ENCODE measurements around the gene MMADHC. TPM values are rescaled to one million over a fixed set of nuclear protein-coding genes. Genes with fewer than 3 reads are reported as not detected.
A peak's percentile ranks its signal among the peaks of the same experiment; 100 is the strongest.
"Not testable (repeated sequence)": the region's sequence is repeated elsewhere in the genome, so short reads cannot be mapped to it uniquely, and the experiment has no call there.

The MMADHC gene
- total RNA-seq, 1 donor from 2014 or later = 184 TPM

DNA sequence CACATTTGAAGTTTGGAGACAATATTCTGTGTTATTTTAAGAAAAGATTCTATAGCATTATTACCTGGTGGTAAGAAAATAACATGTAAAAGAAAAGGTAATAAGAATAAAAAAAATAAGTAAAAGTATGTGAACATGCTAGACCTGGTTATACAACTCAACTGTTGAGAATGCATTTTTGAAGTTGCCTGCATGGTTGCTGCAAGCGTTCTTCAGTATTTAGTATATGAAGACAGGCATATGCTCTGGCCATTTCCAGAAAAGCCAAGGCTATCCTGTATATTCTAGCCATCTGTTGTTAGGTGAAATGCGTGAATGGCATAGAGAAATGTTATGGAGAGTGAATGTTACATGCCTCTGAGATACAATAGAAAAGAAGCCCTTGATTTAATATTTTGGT, 6.8 kb upstream of the MMADHC start:
- DNase-seq = no peak

DNA sequence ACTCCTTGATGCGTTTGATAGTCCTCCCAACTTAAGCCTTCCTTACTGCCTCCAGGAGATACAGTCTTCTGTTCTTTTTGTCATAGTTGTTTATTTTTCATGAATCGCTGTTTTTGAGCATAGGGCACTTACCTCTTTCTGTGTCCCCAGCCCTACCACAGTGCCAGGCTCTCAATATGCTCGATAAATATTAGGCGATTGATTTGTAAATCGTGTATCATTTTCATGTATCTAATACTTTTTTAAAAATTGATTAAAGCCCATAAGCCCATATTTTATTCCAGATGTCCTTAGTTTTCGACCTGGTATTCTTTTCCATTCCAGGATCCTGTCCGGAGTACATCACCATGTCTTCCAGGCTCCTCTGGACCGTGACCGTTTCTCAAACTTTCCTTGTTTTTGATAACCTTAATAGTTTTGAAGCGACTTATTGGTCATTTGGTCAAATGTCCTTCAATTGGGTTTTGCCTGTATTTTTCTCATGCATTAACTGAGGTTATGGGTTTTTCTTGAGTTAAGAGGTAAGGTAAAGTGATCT, 444 bp upstream of the MMADHC start:
- no peak for DNase-seq

DNA sequence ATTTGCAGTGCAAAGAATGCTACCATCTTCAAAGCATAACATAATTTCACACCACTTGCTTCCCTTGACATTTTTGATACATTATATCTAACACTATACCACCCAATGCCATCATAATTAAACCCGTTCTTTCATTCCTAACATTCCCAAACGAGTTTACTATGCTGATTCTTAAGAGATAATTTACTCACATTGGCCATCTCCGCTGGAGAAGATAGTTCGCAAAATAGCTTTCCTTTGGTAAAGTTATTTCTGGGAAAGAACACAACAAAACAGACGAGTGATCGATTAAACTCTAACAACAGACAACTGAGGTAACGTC, 716 bp downstream of the MMADHC start:
- DNase-seq = no peak

DNA sequence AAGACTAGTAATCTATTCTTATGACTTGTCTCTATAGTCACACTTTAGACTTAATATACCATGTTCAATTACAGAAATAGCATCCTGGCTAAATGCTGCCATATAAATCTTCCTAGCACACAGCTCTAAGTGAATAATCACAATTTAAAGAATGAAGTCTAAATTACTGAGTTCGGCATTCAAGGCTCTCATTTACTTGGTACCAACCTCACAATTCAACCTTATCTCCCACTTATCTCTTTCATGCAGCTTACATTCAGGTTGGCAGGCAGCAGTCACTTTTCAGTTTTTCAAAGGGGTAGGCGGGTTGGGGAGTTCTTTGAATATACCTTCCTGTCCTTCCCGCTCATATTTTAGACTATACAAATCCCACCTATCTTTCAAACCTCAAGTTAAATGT, 1.5 kb downstream of the MMADHC start:
- DNase-seq = no peak

DNA sequence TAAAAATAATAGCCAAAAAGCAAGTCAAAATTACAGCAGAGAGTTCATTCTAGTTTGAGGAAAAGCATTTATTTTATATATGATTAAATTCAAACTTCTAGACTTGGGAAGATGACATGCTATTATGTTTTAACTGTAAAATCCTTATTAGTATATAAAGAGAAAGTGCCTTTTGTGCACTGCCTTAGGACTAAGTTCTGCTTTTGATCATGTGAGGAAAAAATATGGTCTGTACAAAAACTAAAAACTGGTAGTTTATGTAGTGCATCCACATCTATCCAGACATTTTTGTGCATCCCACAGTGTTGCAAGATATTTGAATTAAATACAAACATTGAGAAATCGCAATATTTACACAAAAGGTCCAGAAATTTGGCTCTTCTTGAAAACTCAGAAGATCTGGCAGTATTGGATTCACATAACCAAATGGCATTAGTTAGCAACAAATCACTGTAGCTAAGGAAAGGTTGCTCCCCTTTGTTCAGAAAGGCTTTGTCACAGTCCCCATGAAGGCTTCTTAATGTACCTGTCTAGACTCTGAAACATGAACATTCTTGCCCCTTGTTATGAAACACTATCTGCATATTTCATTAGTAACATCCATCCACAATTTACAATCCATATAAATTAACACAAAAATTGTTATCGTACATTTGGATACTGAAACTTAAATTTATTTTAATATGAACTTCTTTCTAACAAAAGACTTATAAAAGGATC, 2.2 kb downstream of the MMADHC start:
- no peak for DNase-seq

DNA sequence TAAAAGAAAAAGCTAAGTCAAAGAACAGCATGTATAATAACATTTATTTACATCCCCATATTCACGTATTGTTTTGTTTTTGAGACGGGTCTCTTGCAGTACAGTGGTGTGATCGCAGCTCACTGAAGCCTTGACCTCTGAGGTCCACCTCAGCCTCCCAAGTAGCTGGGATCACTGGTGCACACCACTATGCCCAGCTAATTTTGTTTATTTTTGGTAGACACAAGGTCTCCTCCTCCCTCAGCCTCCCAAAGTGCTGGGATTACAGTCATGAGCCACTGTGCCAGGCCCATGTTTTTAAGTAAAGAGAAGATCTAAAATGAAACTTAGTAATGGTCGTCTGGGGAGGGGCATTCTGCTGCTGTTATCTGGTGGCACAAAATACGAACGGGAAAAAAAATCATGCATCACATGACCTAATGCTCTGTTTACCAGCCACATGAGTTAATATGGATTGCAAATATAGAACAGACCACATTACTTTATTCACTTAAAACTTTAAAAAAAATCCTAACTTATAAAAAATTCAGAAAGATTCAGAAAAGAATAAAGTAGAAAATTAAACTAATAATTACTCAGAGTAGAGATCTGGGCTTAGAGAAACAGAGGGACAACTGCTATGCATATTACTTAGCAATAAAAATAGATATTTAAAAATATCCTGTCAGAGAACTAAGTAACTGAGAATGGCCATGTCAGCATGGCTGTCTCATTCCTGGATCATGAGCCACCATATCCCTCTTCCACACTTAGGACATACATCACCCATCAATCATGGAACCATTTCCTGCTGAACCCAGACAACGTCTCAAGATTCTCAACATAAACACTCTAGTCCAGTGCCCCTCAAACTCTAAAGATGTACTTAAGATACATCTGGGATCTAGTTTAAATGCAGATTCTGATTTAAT, 7.3 kb downstream of the MMADHC start:
- no peak for DNase-seq

DNA sequence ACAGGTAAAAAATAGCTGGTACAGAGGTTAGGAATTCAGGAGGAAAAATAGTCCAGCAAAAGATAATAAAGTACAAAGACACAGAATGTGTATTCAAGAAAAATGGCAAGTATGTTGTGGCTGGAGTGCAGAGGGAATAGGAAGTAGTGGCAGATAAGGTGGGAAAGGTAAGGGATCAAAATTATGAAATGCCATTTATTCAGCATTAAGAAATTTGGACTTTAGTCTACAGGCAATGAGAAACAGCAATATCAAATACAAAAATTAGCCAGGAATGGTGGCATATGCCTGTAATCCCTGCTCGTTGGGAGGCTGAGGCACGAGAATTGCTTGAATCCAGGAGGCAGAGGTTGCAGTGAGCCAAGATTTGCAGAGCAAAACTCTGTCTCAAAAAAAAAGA, 10.3 kb downstream of the MMADHC start:
- DNase-seq = no peak

DNA sequence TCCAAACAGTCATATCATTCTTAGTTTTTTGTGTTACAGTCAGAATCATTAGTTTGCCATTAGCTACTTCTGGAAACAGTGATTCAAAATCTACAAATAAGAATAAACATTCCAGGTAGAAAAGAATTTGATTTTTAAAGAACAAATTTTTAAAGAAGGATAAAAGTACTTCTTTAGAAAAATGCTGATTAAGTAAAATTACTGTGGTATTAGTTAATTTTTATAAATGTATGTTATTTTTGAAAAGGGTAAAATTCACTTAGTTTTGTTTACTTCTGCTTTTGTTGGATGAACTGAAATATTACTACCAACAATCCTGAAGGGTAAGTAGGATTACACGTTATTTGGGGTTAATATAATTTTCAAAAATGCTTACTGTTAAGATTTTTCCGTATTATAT, 11.8 kb downstream of the MMADHC start:
- DNase-seq = no peak

DNA sequence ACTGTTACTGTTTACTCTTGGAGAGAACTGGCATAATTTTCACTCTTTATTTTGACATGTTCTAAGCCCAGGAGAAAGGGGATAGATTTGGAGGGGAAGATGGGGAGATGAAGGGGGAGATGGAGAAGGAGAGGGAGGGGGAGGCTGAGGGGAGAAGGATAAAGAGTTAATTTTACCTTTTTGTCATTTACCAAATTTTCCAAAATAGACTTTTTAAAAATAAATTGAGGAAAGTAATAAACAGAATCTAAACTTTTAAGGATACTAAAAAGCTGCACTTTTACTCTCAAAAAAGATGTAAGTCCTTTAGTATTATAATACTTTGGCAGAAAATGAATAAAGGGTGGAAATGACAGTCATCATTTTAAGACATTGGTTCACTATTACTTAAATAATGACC, 12.3 kb downstream of the MMADHC start:
- DNase-seq = no peak

DNA sequence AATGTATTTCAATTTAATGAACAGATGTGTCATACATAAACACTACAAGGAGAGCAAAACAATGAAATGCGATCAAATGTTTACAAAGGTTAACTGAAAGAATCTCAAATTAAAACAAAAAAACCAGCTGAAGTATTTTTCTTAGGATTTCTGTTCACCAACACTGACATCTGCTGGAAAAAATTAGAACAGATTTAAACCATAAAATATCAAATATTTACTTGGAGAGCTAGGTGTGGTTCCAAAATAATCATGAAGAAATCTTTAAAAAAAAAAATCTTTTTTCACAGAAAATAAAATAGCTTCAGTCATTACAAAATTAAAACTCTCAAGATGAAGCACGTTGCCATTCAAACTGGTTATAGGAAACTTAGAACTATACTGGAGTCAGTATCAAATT, 13.8 kb downstream of the MMADHC start:
- DNase-seq = peak; percentile 24

DNA sequence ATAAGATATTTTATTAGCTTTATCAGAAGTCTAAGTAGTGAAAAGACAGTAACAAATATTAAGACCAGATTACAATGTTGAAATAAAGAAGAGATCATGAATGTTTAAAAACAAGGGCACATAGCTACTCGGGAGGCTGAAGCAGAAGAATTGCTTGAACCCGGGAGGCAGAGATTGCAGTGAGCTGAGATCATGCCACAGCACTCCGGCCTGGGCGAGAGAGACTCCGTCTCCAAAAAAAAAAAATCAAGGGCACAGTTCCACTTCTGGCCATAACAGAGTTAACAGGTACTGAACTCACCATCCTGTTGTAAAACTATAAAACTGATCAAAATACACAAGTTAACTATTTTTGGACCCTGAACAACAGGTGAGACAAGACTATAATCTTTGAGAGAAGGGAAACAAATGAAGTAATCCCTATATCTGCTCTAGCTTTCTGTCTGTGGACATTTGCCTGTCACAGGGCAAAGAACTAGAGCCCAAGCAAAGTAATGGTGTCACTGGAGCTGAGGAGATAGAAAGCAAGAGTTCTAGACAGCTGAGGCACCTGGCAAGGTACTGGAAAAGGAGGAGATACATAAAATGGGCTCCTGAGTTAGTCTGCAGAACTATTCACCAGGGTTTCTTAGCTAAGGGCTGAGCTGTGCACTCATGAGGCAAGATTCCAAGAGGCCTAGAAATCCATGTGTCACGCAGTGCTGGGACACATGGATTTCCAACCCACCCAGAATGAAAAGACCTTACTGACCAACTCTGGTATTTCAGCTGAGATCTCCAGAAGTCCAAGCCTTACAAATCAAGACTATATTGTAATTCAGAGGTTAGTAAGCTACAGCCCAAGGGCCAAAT, 15.2 kb downstream of the MMADHC start:
- DNase-seq = no peak

DNA sequence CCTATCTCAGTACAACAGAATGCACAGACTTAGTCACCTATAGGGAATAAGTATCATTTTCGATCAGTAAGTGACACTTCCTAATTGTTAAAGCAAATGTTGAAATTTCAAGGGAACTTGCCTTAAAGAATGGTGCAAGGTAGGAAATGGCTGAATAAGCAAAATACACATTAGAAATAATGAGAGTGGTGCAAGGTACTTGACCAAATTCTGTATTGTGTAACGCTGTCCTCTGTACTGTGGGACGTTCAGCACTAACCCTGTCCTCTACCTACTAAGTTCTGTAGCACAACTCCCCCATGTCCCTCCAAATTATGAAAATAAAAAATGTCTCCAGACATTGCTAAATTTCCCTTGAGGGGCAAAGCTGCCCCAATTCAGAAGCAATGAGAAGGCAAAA, 19.4 kb downstream of the MMADHC start:
- no peak for DNase-seq

DNA sequence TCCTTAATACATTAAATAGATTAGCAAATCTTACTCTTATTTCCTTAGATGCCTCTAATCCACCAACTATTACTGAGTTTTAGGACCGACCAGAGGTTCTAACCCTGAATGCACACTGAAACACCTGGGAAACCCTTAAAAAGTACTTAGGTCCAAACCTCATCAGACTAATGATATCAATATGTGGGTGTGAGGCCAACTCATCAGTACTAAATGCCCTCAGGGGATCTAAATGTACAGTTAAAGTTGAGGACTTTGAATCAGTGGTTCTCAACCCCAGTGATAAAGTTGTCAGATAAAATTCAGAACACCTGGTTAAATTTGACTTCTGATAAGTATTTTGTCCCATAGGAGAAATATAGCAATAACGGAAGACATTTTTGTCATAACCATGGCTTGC, 20.9 kb downstream of the MMADHC start:
- DNase-seq = no peak

DNA sequence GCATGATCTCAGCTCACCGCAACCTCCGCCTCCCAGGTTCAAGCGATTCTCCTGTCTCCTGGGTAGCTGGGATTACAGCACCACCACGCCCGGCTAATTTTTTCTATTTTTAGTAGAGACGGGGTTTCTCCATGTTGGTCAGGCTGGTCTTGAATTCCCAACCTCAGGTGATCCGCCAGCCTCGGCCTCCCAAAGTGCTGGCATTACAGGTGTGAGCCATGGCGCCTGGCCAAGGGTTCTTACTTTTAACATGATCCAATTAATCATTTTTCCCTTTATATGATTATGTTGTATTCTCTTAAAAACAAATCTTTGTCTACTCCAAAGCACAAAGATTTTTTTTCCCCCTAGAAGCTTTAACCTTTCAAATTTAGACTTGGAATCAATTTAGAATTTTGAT, 21.9 kb downstream of the MMADHC start:
- DNase-seq = not testable (repeated sequence)

DNA sequence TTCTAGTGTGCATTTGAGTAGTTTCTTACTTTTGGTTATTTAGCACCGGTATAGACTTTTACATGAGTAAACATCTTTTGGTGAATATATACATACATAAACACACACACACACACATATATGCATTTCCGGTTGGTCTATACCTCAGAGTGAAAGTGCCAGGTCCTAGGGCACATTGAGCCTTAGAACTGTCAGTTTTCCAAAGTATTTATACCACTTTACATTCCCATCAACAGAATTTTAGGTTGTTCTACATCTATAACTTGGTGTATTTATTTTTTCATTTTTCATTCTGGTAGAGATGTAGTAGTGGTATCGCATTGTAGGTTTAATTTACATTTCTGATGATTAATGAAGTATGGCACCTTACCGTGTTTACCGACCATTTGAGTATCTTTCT, 22.6 kb downstream of the MMADHC start:
- no peak for DNase-seq

DNA sequence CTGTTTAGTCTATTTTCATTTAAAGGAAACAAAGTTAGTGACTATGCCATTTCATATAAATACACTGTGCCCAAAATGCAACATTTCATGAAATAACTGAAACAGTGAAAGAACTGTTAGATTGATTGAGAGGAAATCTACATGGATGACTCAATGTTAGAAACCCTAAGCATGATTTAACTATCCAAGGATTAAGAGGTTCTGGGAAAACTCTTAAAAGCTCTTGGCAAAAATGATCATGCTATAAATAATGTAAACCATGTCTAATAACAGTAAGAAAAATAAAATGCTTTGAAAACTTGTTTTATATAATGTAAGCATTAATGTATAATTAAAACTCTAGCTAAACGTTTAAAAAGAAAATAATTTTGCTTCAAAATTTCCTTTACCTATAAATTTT, 23.5 kb downstream of the MMADHC start:
- DNase-seq = no peak

DNA sequence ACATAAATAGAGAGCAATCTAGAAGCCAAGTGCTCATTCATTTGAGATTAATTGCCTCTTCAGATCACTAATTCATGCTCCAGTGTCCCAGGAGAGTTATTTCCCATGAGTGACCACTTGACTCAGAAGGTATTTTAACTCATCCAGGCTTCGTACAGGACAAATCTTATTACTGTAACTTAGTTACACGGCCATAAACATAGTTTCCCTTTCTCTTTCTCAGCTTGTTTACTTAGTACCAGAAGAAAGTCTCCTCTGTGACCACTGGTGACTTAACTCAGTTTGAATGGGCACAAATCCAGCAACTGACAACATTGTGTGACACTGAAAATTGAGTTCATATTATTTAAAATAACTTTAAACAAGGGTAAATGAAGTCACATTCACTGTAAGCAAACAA, 25.3 kb downstream of the MMADHC start:
- DNase-seq = peak; percentile 11

DNA sequence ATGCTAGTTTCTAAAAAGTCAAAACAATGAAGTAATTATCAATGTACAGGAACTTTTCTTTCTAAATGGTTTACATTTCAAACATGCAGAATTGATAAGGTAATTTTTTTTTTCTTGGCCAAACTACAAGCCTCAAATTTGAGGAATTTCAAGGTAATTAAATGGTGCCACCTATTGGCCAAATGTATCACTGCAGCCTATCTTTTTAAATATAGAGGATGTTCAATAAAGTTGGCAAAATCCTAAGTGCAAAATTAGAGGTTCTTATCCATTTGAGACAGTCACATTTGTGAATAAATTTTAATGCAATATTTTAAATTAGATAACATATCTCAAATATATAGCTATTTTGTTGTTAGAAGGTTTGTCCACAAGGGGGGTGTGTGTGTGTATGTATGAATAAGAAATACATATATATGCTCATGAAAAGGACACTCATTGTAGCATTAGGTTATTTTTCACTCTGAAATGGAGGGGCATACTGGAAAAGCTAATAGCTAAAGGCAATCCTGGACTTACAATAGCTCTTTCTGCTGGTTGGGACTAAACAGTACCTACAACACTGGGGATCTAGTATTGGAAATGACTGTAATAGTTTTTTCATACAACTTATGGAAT, 26.2 kb downstream of the MMADHC start:
- DNase-seq = peak; percentile 61

DNA sequence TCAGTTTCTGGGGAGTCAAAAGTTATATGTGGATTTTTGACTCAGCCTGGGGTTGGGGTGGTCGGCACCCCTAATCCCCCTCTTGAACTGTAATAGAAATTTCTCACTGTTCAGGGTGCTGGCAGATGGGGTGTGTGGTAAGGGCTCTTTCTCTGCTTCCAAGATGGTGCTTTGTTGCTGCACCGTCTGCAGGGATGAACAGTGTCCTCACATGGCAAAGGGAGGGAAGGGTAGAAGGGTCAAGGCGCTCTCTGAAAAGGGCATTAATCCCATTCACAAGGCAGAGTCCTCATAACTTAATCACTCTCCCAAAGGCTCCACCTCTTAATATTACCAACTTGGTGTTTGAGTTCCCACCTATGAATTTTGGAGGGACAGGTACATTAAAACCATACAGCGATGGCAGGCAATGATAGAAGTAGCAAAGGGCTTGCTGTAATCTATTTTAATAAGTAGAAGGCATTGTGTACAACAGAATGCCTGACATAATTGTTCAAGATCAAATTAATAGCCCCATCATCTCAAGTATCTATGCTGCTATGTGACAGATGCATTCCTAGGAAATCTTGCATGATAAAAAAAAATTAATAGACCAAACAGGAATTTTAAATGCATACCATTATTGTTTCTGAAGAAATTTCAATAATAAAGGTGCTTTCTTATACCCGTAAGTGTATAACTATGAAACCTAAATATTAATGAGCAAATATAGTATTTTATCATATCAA, 28.1 kb downstream of the MMADHC start:
- DNase-seq = no peak

DNA sequence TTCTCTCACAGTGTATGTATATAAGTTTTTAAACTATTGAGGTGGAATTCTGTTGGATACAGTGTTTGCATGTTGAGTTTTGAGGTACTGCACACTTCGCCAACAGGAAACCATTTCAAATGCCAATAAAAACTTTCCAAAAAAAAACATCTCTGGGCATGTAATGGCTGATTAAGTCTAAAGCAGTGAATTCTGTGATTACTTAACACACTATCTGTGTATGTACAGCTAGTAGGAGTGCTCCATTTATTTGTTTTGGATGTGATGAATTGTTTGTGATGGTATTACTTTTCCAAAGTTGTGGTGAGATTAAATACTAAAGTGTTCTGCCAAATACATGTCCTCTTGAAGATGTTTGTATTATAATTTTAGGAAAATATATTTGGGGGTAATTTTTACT, 31.1 kb downstream of the MMADHC start:
- no peak for DNase-seq

DNA sequence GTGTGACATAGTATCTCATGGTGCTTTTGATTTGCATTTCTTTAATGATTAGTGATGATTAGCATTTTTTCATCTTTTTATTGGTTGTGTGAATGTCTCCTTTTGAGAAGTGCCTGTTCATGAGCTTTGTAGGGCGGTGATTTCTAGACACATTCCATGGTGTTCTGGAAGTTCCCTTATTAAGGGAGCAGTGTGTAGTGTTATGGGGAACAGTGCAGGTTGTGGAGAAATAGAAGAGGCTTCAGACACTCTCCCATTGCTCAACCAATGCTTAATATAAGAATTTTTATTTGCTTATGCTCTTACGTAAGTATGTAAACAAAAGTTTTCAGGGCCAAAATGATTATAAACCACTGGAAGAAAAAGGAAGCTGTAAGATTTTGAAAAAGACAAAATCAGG, 34.7 kb downstream of the MMADHC start:
- no peak for DNase-seq

DNA sequence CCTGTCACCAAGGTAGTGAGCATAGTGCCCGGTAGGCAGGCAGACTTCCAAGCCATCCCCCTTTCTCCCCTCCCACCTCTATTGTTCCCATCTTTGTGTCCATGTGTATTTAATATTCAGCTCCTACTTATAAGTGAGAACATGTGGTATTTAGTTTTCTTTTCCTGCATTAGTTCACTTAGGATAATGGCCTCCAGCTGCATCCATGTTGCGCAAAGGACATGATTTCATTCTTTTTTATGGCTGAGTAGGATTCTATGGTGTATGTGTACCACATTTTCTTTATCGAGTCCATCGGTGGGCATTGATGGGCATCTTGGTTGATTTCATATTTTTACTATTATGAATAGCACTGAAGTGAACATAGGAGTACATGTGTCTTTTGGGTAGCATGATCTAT, 35.3 kb downstream of the MMADHC start:
- no peak for DNase-seq

Measured in dermis blood vessel endothelial cell (primary cell).